Esophagus muscularis mucosa (tissue), 4 donors: ENCODE measurements around the gene SMG6. TPM values are rescaled to one million over a fixed set of nuclear protein-coding genes. Genes with fewer than 3 reads are reported as not detected.

Source experiments
- DNase-seq: peaks from one replicate; pipeline ENCODE4 v3.0.0-alpha.2; 2017; ENCODE audit errors: extremely low spot score
- H3K27ac ChIP-seq, 4 donors: fragments of 200-600 bp; sonication (generic); replicated peaks in 1 of 4; 1 replicate in 3 of 4; 2 replicates in 1 of 4; pipeline ENCODE4 v1.5.1; 2016 to 2019; ENCODE audit warnings: mild to moderate bottlenecking in 1 of 4
- H3K27me3 ChIP-seq, 4 donors: fragments of 200-600 bp; sonication (generic); one replicate each; pipeline versions ENCODE4 v1.5.1 to v1.6.0; 2016 to 2019
- H3K36me3 ChIP-seq, 4 donors: fragments of 200-600 bp; sonication (generic); one replicate each; pipeline ENCODE4 v1.5.1; 2016 to 2019
- H3K4me1 ChIP-seq, 4 donors: fragments of 200-600 bp; sonication (generic); one replicate each; pipeline ENCODE4 v1.5.1; 2016 to 2019
- H3K4me3 ChIP-seq, 4 donors: fragments of 200-600 bp; sonication (generic); 1 replicate in 2 of 4; 2 replicates in 2 of 4; pipeline ENCODE4 v1.5.1; 2016 to 2019; ENCODE audit warnings: mild to moderate bottlenecking in 4 of 4, moderate library complexity in 1 of 4
- H3K9me3 ChIP-seq, 4 donors: fragments of 200-600 bp; sonication (generic); 1 replicate in 3 of 4; 2 replicates in 1 of 4; pipeline ENCODE4 v1.5.1; 2016 to 2019
- CTCF ChIP-seq, 3 experiments: fragments of 200-600 bp in 2 of 3; fragments of 450-650 bp in 1 of 3; sonication (generic) in 2 of 3; IDR thresholded peaks; one replicate each; pipeline ENCODE4 v1.5.1; 2017 to 2019; ENCODE audit warnings: antibody characterized with exemption in 3 of 3, mild to moderate bottlenecking in 2 of 3, moderate library complexity in 1 of 3
- EP300 ChIP-seq: sonication (generic); formaldehyde crosslinking; IDR thresholded peaks from one replicate; pipeline ENCODE4 v1.6.1; 2017; ENCODE audit warnings: antibody characterized with exemption
- POLR2A ChIP-seq: fragments of 450-650 bp; IDR thresholded peaks from one replicate; pipeline ENCODE4 v1.6.1; 2017; ENCODE audit warnings: antibody characterized with exemption, moderate library complexity, mild to moderate bottlenecking, low read depth
- POLR2AphosphoS5 ChIP-seq, 2 donors: sonication (generic); formaldehyde crosslinking; IDR thresholded peaks; one replicate each; pipeline ENCODE4 v1.6.1; 2017; ENCODE audit warnings: antibody characterized with exemption in 2 of 2
- WGBS: methylation state at CpG from one replicate; pipeline ENCODE4 v1.1.5; 2018; 5-methylcytosine and 5-hydroxymethylcytosine counted together
- intact Hi-C: fragments of 100-400 bp; cut with DNase I; formaldehyde crosslinking; loops from one replicate; pipeline ENCODE4 v1.15.1; 2023
- total RNA-seq, 4 donors: library from RNA; depleted of rRNA; stranded (reverse); fragments of >200 nt; gene quantifications; one replicate each; pipeline versions ENCODE4 v1.1.0 to v1.2.1, GENCODE V29; 2016

The SMG6 gene
- total RNA-seq, 4 donors from 2014 or later, result 38.2 to 67.7 (median 47.7) TPM

DNA sequence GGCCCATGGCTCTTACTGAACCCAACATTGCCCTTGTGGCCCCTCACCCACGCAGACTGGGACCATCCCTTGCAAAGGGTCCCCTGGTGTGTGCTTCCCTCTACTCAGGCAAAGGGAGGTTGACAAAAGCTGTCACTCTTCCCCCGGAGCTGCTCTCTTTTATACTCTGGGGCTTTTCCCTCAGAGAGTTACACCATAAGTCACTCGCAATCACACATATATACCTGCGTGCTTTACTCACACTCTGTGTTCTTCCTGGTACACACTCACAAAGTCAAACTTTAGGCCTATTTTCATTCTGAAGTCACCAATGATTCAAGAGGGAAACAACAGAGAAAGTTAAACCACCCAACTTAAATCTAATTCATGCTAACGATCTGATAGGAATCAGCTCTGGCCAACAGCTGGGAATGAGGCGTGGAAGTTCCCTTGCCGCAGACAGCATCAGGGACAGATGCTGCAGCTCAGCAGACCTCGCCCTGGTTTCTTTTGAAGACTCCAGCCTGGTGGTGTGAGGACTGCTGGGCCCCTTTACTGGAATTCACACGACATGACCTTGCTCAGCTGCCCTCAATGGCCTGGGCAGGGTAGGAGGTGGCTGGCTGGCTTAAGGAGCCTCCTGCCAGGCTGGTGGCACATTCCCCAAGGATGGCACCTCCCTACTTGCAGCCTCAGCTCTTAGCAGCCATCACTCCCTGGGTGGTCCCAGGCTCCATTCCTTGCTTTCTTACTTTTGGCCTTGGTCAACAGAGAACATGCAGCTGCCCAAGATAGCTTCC lies 221.4 kb downstream of the SMG6 start:
- WGBS, result 74% methylated on average over 7 of the region's 9 CpGs
- Histone ChIP-seq H3K4me1 (peaks cover 48 to 66% (median 61%) of the 10 kb centered on the region in 4 donors), H3K27me3 (no peaks in the 10 kb centered on the region), H3K27ac (peak overlapping the region; percentile 32 to 87 (median 62)), H3K36me3 (peaks cover 24 to 67% (median 38%) of the 10 kb centered on the region in 4 donors), H3K4me3 (no peak overlapping the region), H3K9me3 (no peaks in the 10 kb centered on the region)
- DNase-seq, result no peak
- no peak for TF ChIP-seq POLR2AphosphoS5 (IDR thresholded peaks at IDR 0.05)
- TF ChIP-seq POLR2A, result no peak
- no peak for TF ChIP-seq CTCF (IDR thresholded peaks at IDR 0.05)
- TF ChIP-seq EP300, result no peak
- intact Hi-C loops, result no loop called here

DNA sequence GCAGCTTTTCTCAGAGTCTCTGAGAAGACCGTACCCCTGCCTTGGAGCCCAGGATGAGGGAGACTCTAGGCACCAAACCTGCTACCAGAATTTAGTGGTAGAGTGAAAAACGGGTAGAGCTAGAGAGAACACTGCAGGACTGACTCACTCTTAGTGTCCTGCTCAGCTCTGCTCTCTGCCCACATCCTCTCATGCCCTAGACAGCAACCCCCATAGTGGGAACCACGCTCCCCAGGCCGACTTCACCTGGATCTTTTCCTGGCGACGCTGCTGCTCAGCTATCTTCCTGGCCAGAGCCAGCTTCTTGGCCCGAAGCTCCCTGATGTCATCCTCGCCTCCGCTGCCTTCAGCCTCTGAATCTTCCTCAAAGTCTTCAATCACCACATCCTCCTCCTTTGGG lies 222.0 kb downstream of the SMG6 start:
- Histone ChIP-seq H3K36me3 (peaks cover 24 to 73% (median 43%) of the 10 kb centered on the region in 4 donors), H3K27me3 (no peaks in the 10 kb centered on the region), H3K4me1 (peaks cover 46 to 66% (median 61%) of the 10 kb centered on the region in 4 donors), H3K4me3 (no peak overlapping the region), H3K27ac (peak overlapping the region; percentile 17 to 87 (median 36)), H3K9me3 (no peaks in the 10 kb centered on the region)
- TF ChIP-seq EP300, result no peak
- TF ChIP-seq CTCF (IDR thresholded peaks at IDR 0.05), result no peak
- no peak for TF ChIP-seq POLR2AphosphoS5 (IDR thresholded peaks at IDR 0.05)
- TF ChIP-seq POLR2A, result no peak
- 70% methylated on average over 9 of the region's 9 CpGs for WGBS
- no peak for DNase-seq
- intact Hi-C loops, result no loop called here

- no peak for DNase-seq
- no peaks in the 10 kb centered on the region for H3K9me3 ChIP-seq
- WGBS, result 60% methylated on average over 4 of the region's 8 CpGs
- H3K27me3 ChIP-seq, result no peaks in the 10 kb centered on the region
- H3K4me1 ChIP-seq, result peaks cover 41 to 52% (median 48%) of the 10 kb centered on the region in 4 donors
- H3K27ac ChIP-seq, result peak overlapping the region; percentile 52 to 79 (median 70)
- no peak overlapping the region for H3K4me3 ChIP-seq
- no peak for TF ChIP-seq EP300
- TF ChIP-seq POLR2AphosphoS5 (IDR thresholded peaks at IDR 0.05), result no peak
- no peak for TF ChIP-seq POLR2A
- TF ChIP-seq CTCF (IDR thresholded peaks at IDR 0.05), result no peak
- intact Hi-C loops, result no loop called here
- peaks cover 24 to 77% (median 42%) of the 10 kb centered on the region in 4 donors for H3K36me3 ChIP-seq
Measured at GRCh38 chr17:2077040-2077439, 226.5 kb downstream of the SMG6 start.

- Histone ChIP-seq H3K27me3 (no peaks in the 10 kb centered on the region), H3K4me1 (peaks cover 46 to 54% (median 49%) of the 10 kb centered on the region in 4 donors), H3K27ac (peak overlapping the region; percentile 52 to 79 (median 70)), H3K9me3 (no peaks in the 10 kb centered on the region), H3K36me3 (peaks cover 18 to 77% (median 39%) of the 10 kb centered on the region in 4 donors), H3K4me3 (no peak overlapping the region)
- TF ChIP-seq CTCF (IDR thresholded peaks at IDR 0.05) (no peak), POLR2AphosphoS5 (IDR thresholded peaks at IDR 0.05) (no peak), EP300 (no peak), POLR2A (no peak)
- peak; percentile 91 for DNase-seq
- intact Hi-C loops, result no loop called here
- 55% methylated on average over 12 of the region's 17 CpGs for WGBS
Measured at GRCh38 chr17:2076087-2076984, 227.2 kb downstream of the SMG6 start.
